ENCODE results near the gene AJAP1. TPM values are rescaled to one million over a fixed set of nuclear protein-coding genes. Genes with fewer than 3 reads are reported as not detected.
A peak's percentile ranks its signal among the peaks of the same experiment; 100 is the strongest.

Gene AJAP1
- total and polyA plus RNA-seq, 2 donors (not counting 1 experiment from before 2014, with no cell fraction given) = not detected

DNA sequence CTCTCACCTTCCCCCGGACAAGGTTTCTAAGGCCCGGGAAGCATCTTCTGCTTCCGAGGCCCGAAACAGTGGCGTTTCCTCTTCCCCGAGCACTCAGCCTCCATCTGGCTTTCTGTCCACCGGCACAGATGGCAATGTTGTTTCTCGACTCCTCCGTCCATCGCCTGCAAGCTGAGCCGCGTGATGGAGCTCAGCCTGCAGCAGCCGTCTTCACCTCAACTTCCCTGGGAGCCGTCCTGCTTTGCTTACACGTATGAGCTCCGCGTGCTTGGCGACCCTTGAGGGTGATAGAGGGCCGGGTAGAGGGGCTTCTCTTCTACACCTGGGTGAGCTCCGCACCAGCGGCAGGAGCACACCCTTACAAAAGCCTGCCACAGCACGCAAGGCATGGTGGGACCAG is 80.4 kb downstream of the AJAP1 start:
- no peak overlapping the region for H3K4me3 ChIP-seq (ENCODE audit: control extremely low read depth in 1 of 5, extremely low read depth in 1 of 5, insufficient read depth in 1 of 5, low read depth in 2 of 5, low read length in 4 of 5)
- WGBS (ENCODE audit: insufficient coverage) = 87% methylated on average over 19 of the region's 22 CpGs
- Mint-ChIP-seq H3K9me3 (ENCODE audit: insufficient read depth) (no peaks in the 10 kb centered on the region), H3K27me3 (peaks cover 9% of the 10 kb centered on the region), H3K4me1 (peaks cover 3% of the 10 kb centered on the region), H3K27ac (no peak overlapping the region), H3K4me3 (no peak overlapping the region)
- H3K36me3 ChIP-seq (replicated peaks in 1 of 2; ENCODE audit: control extremely low read depth in 1 of 2, control insufficient read depth in 1 of 2, extremely low read depth in 1 of 2, insufficient read depth in 2 of 2, low read length in 1 of 2) = no peaks in the 10 kb centered on the region
- no peaks in the 10 kb centered on the region for H3K79me2 ChIP-seq (ENCODE audit: control insufficient read depth, insufficient read depth, low read length)
- H3K9ac ChIP-seq (ENCODE audit: low read length) = no peak overlapping the region
- intact Hi-C loops (cut with micrococcal nuclease) = no loop called here
- no peaks in the 10 kb centered on the region for H4K20me1 ChIP-seq (ENCODE audit: control insufficient read depth, insufficient read depth, low read length, poor library complexity, severe bottlenecking)
- H3K9me3 ChIP-seq (ENCODE audit: control extremely low read depth in 1 of 3, control insufficient read depth in 2 of 3, insufficient read depth in 1 of 3, low read length in 2 of 3) = peaks cover 0 to 38% (median 7%) of the 10 kb centered on the region in 3 donors
- TF ChIP-seq, protein P1, sequence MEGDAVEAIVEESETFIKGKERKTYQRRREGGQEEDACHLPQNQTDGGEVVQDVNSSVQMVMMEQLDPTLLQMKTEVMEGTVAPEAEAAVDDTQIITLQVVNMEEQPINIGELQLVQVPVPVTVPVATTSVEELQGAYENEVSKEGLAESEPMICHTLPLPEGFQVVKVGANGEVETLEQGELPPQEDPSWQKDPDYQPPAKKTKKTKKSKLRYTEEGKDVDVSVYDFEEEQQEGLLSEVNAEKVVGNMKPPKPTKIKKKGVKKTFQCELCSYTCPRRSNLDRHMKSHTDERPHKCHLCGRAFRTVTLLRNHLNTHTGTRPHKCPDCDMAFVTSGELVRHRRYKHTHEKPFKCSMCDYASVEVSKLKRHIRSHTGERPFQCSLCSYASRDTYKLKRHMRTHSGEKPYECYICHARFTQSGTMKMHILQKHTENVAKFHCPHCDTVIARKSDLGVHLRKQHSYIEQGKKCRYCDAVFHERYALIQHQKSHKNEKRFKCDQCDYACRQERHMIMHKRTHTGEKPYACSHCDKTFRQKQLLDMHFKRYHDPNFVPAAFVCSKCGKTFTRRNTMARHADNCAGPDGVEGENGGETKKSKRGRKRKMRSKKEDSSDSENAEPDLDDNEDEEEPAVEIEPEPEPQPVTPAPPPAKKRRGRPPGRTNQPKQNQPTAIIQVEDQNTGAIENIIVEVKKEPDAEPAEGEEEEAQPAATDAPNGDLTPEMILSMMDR (IDR thresholded peaks at IDR 0.05) = no peak
- TF ChIP-seq EZH2 (IDR thresholded peaks at IDR 0.05; ENCODE audit: borderline replicate concordance, insufficient read depth, low read depth, low read length, poor library complexity, severe bottlenecking) = no peak
- H3K4me2 ChIP-seq (replicated peaks; ENCODE audit: low read depth, low read length, poor library complexity, severe bottlenecking) = no peak overlapping the region
- POLR2A ChIA-PET = no interaction called here
- peaks cover 0 to 5% (median 0%) of the 10 kb centered on the region in 4 experiments for H3K27me3 ChIP-seq (replicated peaks in 1 of 4; ENCODE audit: control extremely low read depth in 1 of 4, control insufficient read depth in 3 of 4, insufficient read depth in 4 of 4, low read length in 3 of 4)
- ATAC-seq (ENCODE audit: low read depth) (no peak), DNase-seq (no peak)
- CTCF ChIA-PET = no interaction called here
- H2AFZ ChIP-seq (ENCODE audit: insufficient read depth, low read depth, low read length, poor library complexity, severe bottlenecking) = no peak overlapping the region
- H3K27ac ChIP-seq (ENCODE audit: low read length in 2 of 2) = no peak overlapping the region
- no peaks in the 10 kb centered on the region for H3K4me1 ChIP-seq (ENCODE audit: control insufficient read depth in 2 of 2, insufficient read depth in 2 of 2, low read length in 2 of 2)

DNA sequence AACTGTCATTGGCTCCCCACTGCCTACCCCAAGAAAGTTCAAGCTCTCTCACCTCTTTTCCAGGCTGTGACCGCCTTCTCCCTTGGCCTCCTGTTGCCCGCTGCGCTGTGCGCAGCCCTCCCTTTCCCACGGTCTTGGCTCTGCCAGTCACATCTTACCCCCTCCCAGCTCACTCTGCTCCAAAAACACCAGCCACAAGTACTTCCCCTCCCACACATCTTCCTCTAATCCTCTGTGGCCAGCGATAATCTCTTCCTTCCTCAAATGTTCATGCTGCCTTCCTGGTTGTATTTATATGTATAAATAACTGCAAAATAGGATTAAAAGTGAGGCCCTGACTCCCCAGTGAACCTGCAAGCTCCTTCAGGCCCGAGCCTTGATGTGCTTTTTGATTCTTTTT is 81.8 kb downstream of the AJAP1 start:
- H3K27me3 Mint-ChIP-seq = peaks cover 9% of the 10 kb centered on the region
- H3K27ac ChIP-seq (ENCODE audit: low read length in 2 of 2) = no peak overlapping the region
- H3K27ac Mint-ChIP-seq = no peak overlapping the region
- peaks cover 0 to 33% (median 7%) of the 10 kb centered on the region in 3 donors for H3K9me3 ChIP-seq (ENCODE audit: control extremely low read depth in 1 of 3, control insufficient read depth in 2 of 3, insufficient read depth in 1 of 3, low read length in 2 of 3)
- no peak overlapping the region for H3K4me3 Mint-ChIP-seq
- ATAC-seq (ENCODE audit: low read depth) = no peak
- WGBS (ENCODE audit: insufficient coverage) = 12% methylated on average over 6 of the region's 7 CpGs
- no peak overlapping the region for H3K4me2 ChIP-seq (replicated peaks; ENCODE audit: low read depth, low read length, poor library complexity, severe bottlenecking)
- H3K27me3 ChIP-seq (replicated peaks in 1 of 4; ENCODE audit: control extremely low read depth in 1 of 4, control insufficient read depth in 3 of 4, insufficient read depth in 4 of 4, low read length in 3 of 4) = peaks cover 0 to 5% (median 0%) of the 10 kb centered on the region in 4 experiments
- TF ChIP-seq EZH2 (IDR thresholded peaks at IDR 0.05; ENCODE audit: borderline replicate concordance, insufficient read depth, low read depth, low read length, poor library complexity, severe bottlenecking) = no peak
- TF ChIP-seq, protein P1 (IDR thresholded peaks at IDR 0.05) = no peak
- no peaks in the 10 kb centered on the region for H3K4me1 ChIP-seq (ENCODE audit: control insufficient read depth in 2 of 2, insufficient read depth in 2 of 2, low read length in 2 of 2)
- no peaks in the 10 kb centered on the region for H3K36me3 ChIP-seq (replicated peaks in 1 of 2; ENCODE audit: control extremely low read depth in 1 of 2, control insufficient read depth in 1 of 2, extremely low read depth in 1 of 2, insufficient read depth in 2 of 2, low read length in 1 of 2)
- intact Hi-C loops (cut with micrococcal nuclease) = no loop called here
- H3K9me3 Mint-ChIP-seq (ENCODE audit: insufficient read depth) = no peaks in the 10 kb centered on the region
- H3K4me3 ChIP-seq (ENCODE audit: control extremely low read depth in 1 of 5, extremely low read depth in 1 of 5, insufficient read depth in 1 of 5, low read depth in 2 of 5, low read length in 4 of 5) = peak overlapping the region in 1 of 5 experiments; percentile 21
- no peak overlapping the region for H2AFZ ChIP-seq (ENCODE audit: insufficient read depth, low read depth, low read length, poor library complexity, severe bottlenecking)
- no peak for DNase-seq
- peaks cover 3% of the 10 kb centered on the region for H3K4me1 Mint-ChIP-seq
- H4K20me1 ChIP-seq (ENCODE audit: control insufficient read depth, insufficient read depth, low read length, poor library complexity, severe bottlenecking) = no peaks in the 10 kb centered on the region
- H3K9ac ChIP-seq (ENCODE audit: low read length) = no peak overlapping the region
- ChIA-PET POLR2A (no interaction called here), CTCF (no interaction called here)
- H3K79me2 ChIP-seq (ENCODE audit: control insufficient read depth, insufficient read depth, low read length) = no peaks in the 10 kb centered on the region

All from B cell (primary cell).